ENCODE data around the gene ATXN8OS.

Gene ATXN8OS

GRCh38 chr13:70170689-70171088 lies 63.1 kb downstream of the ATXN8OS start:
- Histone ChIP-seq H3K9me3 (ENCODE audit: severe bottlenecking) (no peaks in the 10 kb centered on the region), H3K27me3 (ENCODE audit: insufficient read depth, poor library complexity, severe bottlenecking) (no peaks in the 10 kb centered on the region), H3K4me1 (ENCODE audit: insufficient read depth, poor library complexity, severe bottlenecking) (no peaks in the 10 kb centered on the region), H3K36me3 (ENCODE audit: low read depth) (no peaks in the 10 kb centered on the region), H3K4me3 (ENCODE audit: severe bottlenecking) (no peak overlapping the region), H3K27ac (ENCODE audit: poor library complexity, severe bottlenecking) (no peak overlapping the region)
- DNase-seq (ENCODE audit: low spot score) = no peak
- ATAC-seq (ENCODE audit: low read depth) = no peak
- no peak for TF ChIP-seq CTCF (IDR thresholded peaks at IDR 0.05; ENCODE audit: poor library complexity, severe bottlenecking)

- no peaks in the 10 kb centered on the region for H3K4me1 ChIP-seq (ENCODE audit: insufficient read depth, poor library complexity, severe bottlenecking)
- no peaks in the 10 kb centered on the region for H3K36me3 ChIP-seq (ENCODE audit: low read depth)
- no peaks in the 10 kb centered on the region for H3K9me3 ChIP-seq (ENCODE audit: severe bottlenecking)
- H3K27ac ChIP-seq (ENCODE audit: poor library complexity, severe bottlenecking) = no peak overlapping the region
- ATAC-seq (ENCODE audit: low read depth) (no peak; the same call in 2 of the 3 replicates), DNase-seq (ENCODE audit: low spot score) (no peak)
- no peak for TF ChIP-seq CTCF (IDR thresholded peaks at IDR 0.05; ENCODE audit: poor library complexity, severe bottlenecking)
- H3K4me3 ChIP-seq (ENCODE audit: severe bottlenecking) = no peak overlapping the region
- H3K27me3 ChIP-seq (ENCODE audit: insufficient read depth, poor library complexity, severe bottlenecking) = no peaks in the 10 kb centered on the region
These were observed 63.5 kb downstream of the ATXN8OS start for GRCh38 chr13:70171151-70171550.

DNA sequence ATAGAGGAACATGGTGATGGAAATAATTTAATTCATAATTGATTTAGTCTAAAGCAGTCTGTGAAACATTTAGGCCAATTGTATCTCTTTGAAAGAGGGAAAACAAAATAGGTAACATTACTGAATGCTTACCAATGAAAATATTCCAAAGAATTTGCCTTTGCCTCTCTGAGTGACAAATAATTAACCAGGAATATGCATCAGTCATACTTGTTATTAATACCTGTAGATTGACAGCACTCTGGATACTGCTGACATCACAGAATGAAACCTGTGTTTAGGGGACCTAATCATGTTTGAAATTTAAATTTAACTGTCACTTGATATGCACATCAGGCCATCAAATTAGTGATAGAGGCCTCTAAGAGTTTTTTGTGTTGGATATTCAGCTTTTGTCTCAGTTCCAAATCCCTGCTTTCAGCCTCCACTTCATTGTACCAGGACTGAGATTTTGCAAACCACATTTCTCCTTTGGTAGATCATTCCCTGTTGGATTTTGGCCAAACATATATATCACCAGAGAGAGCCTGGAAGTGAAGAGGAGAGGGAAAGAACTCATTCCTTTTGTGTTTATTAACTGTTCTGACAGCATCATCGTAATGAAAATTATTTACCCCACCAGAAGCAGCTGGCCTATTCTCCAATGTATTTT lies 65.4 kb downstream of the ATXN8OS start:
- Histone ChIP-seq H3K36me3 (ENCODE audit: low read depth) (no peaks in the 10 kb centered on the region), H3K4me1 (ENCODE audit: insufficient read depth, poor library complexity, severe bottlenecking) (no peaks in the 10 kb centered on the region), H3K4me3 (ENCODE audit: severe bottlenecking) (no peak overlapping the region), H3K27me3 (ENCODE audit: insufficient read depth, poor library complexity, severe bottlenecking) (no peaks in the 10 kb centered on the region), H3K9me3 (ENCODE audit: severe bottlenecking) (no peaks in the 10 kb centered on the region), H3K27ac (ENCODE audit: poor library complexity, severe bottlenecking) (no peak overlapping the region)
- TF ChIP-seq CTCF (IDR thresholded peaks at IDR 0.05; ENCODE audit: poor library complexity, severe bottlenecking) = no peak
- DNase-seq (ENCODE audit: low spot score) (no peak), ATAC-seq (ENCODE audit: low read depth) (no peak)

GRCh38 chr13:70173598-70173959 lies 66.0 kb downstream of the ATXN8OS start:
- Histone ChIP-seq H3K27me3 (ENCODE audit: insufficient read depth, poor library complexity, severe bottlenecking) (no peaks in the 10 kb centered on the region), H3K36me3 (ENCODE audit: low read depth) (no peaks in the 10 kb centered on the region), H3K9me3 (ENCODE audit: severe bottlenecking) (no peaks in the 10 kb centered on the region), H3K4me3 (ENCODE audit: severe bottlenecking) (no peak overlapping the region), H3K27ac (ENCODE audit: poor library complexity, severe bottlenecking) (no peak overlapping the region), H3K4me1 (ENCODE audit: insufficient read depth, poor library complexity, severe bottlenecking) (no peaks in the 10 kb centered on the region)
- no peak for ATAC-seq (ENCODE audit: low read depth)
- DNase-seq (ENCODE audit: low spot score) = no peak
- TF ChIP-seq CTCF (IDR thresholded peaks at IDR 0.05; ENCODE audit: poor library complexity, severe bottlenecking) = no peak

DNA sequence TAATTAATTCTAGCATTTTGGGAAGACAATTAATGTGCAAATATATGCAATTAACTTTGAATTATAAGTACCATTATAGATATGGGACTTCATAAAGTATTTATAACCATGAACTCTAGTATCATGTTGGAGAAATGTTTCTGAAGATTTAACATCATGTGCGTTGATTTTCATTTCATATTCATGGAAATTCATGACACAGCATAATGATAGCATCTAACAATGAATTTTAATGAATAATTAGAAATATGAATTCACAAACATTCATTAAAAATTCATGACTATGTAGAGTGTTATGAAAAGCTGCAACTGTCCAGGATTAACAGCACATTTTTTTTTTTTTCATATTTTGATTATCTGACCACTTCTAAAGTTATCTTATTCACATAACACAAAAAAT lies 70.7 kb downstream of the ATXN8OS start:
- no peaks in the 10 kb centered on the region for H3K9me3 ChIP-seq (ENCODE audit: severe bottlenecking)
- ATAC-seq (ENCODE audit: low read depth) (no peak), DNase-seq (ENCODE audit: low spot score) (no peak)
- no peak overlapping the region for H3K4me3 ChIP-seq (ENCODE audit: severe bottlenecking)
- H3K27ac ChIP-seq (ENCODE audit: poor library complexity, severe bottlenecking) = no peak overlapping the region
- H3K4me1 ChIP-seq (ENCODE audit: insufficient read depth, poor library complexity, severe bottlenecking) = no peaks in the 10 kb centered on the region
- no peaks in the 10 kb centered on the region for H3K36me3 ChIP-seq (ENCODE audit: low read depth)
- no peak for TF ChIP-seq CTCF (IDR thresholded peaks at IDR 0.05; ENCODE audit: poor library complexity, severe bottlenecking)
- H3K27me3 ChIP-seq (ENCODE audit: insufficient read depth, poor library complexity, severe bottlenecking) = no peaks in the 10 kb centered on the region
